K562 (cell line): ENCODE measurements around the gene AFF3. TPM values are rescaled to one million over a fixed set of nuclear protein-coding genes. Genes with fewer than 3 reads are reported as not detected.

ENCODE experiments used
- ATAC-seq: fragments of 200-7000 bp; cut with Tn5 transposase; 3 replicates; pipeline ENCODE4 v1.9.1; 2020; ENCODE audit warnings: moderate library complexity
- BruUV-seq: library from RNA; stranded (reverse); fragments of 400-500 nt; replicated peaks from 2 replicates; lab custom pipeline; 2021; lab: Mats Ljungman, UMichigan
- CTCF ChIA-PET: fragments of 300-600 bp; formaldehyde crosslinking; extraction: SDS; loops from one replicate; lab custom pipeline; 2021; ENCODE audit warnings: low intra/inter-chr PET ratio; lab: Yijun Ruan, JAX
- POLR2A ChIA-PET: fragments of 300-600, 350-650 bp; sonication (Branson Sonifier 250); formaldehyde crosslinking; extraction: SDS; loops from one replicate; lab custom pipeline; 2021; ENCODE audit warnings: antibody characterized with exemption, inconsistent platforms; lab: Yijun Ruan, JAX
- DNase-seq, 4 experiments: peaks; one replicate each; pipeline versions ENCODE4 v3.0.0 to v3.0.0-alpha.2; 2011 to 2018; ENCODE audit warnings: low spot score in 3 of 4, mixed read lengths in 3 of 4; ENCODE audit errors: extremely low read depth in 1 of 4
- FAIRE-seq: peaks from 2 replicates; lab custom pipeline; 2011; peaks lifted over from hg19 to GRCh38; lab: Jason Lieb, UNC
- H2AFZ ChIP-seq: 2 replicates; pipeline ENCODE4 v1.6.0; 2011; ENCODE audit warnings: low read depth, low read length, control low read depth, inconsistent platforms
- H3K27ac ChIP-seq: fragments of 200-600 bp; 3 replicates; pipeline ENCODE4 v1.8.0; 2011; ENCODE audit warnings: low read depth, mild to moderate bottlenecking, control low read depth, inconsistent platforms, low read length, moderate library complexity, mixed read lengths; ENCODE audit errors: extremely low read depth
- H3K27me3 ChIP-seq, 2 experiments: fragments of 300-600 bp in 1 of 2; 2 replicates in 1 of 2; 3 replicates in 1 of 2; pipeline versions ENCODE4 v1.6.0 to v1.8.0; 2011; ENCODE audit warnings: inconsistent platforms in 2 of 2, low read length in 2 of 2, mild to moderate bottlenecking in 1 of 2, mixed read lengths in 1 of 2, moderate library complexity in 1 of 2; ENCODE audit not compliant: control insufficient read depth in 2 of 2, insufficient read depth in 2 of 2
- H3K36me3 ChIP-seq: fragments of 300-600 bp; 3 replicates; pipeline ENCODE4 v1.8.0; 2011; ENCODE audit warnings: mild to moderate bottlenecking, low read length, inconsistent platforms; ENCODE audit not compliant: control insufficient read depth, insufficient read depth
- H3K4me1 ChIP-seq, 2 experiments: fragments of 200-600 bp in 1 of 2; replicated peaks in 1 of 2; 2 replicates in 1 of 2; 3 replicates in 1 of 2; pipeline versions ENCODE4 v1.5.1 to v1.8.0; 2011; ENCODE audit warnings: inconsistent platforms in 2 of 2, low read length in 2 of 2, mild to moderate bottlenecking in 1 of 2, mixed read lengths in 1 of 2, moderate library complexity in 1 of 2; ENCODE audit not compliant: control insufficient read depth in 2 of 2, insufficient read depth in 2 of 2
- H3K4me2 ChIP-seq: 2 replicates; pipeline ENCODE4 v1.6.1; 2011; ENCODE audit warnings: low read length, control low read depth, inconsistent platforms, mixed read lengths; ENCODE audit not compliant: insufficient read depth
- H3K4me3 ChIP-seq: fragments of 200-600 bp; sonication (generic), shearing (Covaris generic); 2 replicates; pipeline ENCODE4 v1.5.1; 2016; ENCODE audit warnings: control low read depth, inconsistent platforms
- H3K79me2 ChIP-seq: fragments of 200-600 bp; 3 replicates; pipeline ENCODE4 v1.8.0; 2011; ENCODE audit warnings: low read length, inconsistent platforms; ENCODE audit not compliant: control insufficient read depth, insufficient read depth
- H3K9ac ChIP-seq, 2 experiments: 2 replicates each; pipeline versions ENCODE4 v1.6.0 to v1.6.1; 2011; ENCODE audit warnings: low read depth in 2 of 2, low read length in 2 of 2, control low read depth in 1 of 2, inconsistent platforms in 1 of 2, mild to moderate bottlenecking in 1 of 2, mixed read lengths in 1 of 2; ENCODE audit not compliant: insufficient read depth in 1 of 2
- H3K9me1 ChIP-seq: one replicate; pipeline ENCODE4 v1.6.0; 2011; ENCODE audit warnings: inconsistent platforms, mild to moderate bottlenecking, low read length, moderate library complexity; ENCODE audit not compliant: control insufficient read depth, insufficient read depth
- H3K9me3 ChIP-seq: replicated peaks from 2 replicates; pipeline ENCODE4 v1.5.1; 2011; ENCODE audit warnings: low read depth, low read length, inconsistent platforms; ENCODE audit not compliant: control insufficient read depth, insufficient read depth
- H4K20me1 ChIP-seq: replicated peaks from 2 replicates; pipeline ENCODE4 v1.6.1; 2011; ENCODE audit warnings: low read length, inconsistent platforms, mixed read lengths; ENCODE audit not compliant: control insufficient read depth, insufficient read depth
- CBX2 ChIP-seq: fragments of 200-600 bp; sonication (generic); IDR thresholded peaks from one replicate; pipeline ENCODE4 v1.6.1; 2012; ENCODE audit warnings: mild to moderate bottlenecking, low read length, inconsistent platforms; ENCODE audit not compliant: insufficient read depth, poor library complexity, severe bottlenecking
- MTA1 ChIP-seq: fragments of 450-650 bp; IDR thresholded peaks from 2 replicates; pipeline ENCODE4 v1.6.1; 2017; ENCODE audit warnings: borderline replicate concordance
- MTA3 ChIP-seq: fragments of 450-650 bp; formaldehyde crosslinking; IDR thresholded peaks from 2 replicates; pipeline ENCODE4 v1.6.1; 2017; ENCODE audit warnings: mild to moderate bottlenecking, borderline replicate concordance
- POLR2H ChIP-seq: IDR thresholded peaks from 2 replicates; pipeline ENCODE4 v1.6.1; 2016; ENCODE audit warnings: missing genetic modification characterization, low read depth, mild to moderate bottlenecking, control low read depth, missing compliant biosample characterization, moderate library complexity
- SMAD4 ChIP-seq: fragments of 250-450 bp; sonication (Bioruptor Pico); conservative IDR thresholded peaks from 2 replicates; pipeline ENCODE4 v1.8.0; 2021; ENCODE audit warnings: inconsistent platforms, mild to moderate bottlenecking, moderate library complexity
- ZNF133 ChIP-seq: fragments of 250-450 bp; sonication (Bioruptor Pico); IDR thresholded peaks from 2 replicates; pipeline ENCODE4 v1.4.0; 2020; ENCODE audit warnings: mild to moderate bottlenecking
- ZNF217 ChIP-seq: sonication (generic); formaldehyde crosslinking; IDR thresholded peaks from 2 replicates; pipeline ENCODE4 v1.8.0; 2022; ENCODE audit warnings: mild to moderate bottlenecking, missing genetic modification reagents
- ZNF740 ChIP-seq, 3 experiments: fragments of 200-800 bp in 1 of 3; sonication (Bioruptor generic) in 1 of 3; sonication (generic) in 1 of 3; formaldehyde crosslinking in 1 of 3; IDR thresholded peaks; 2 replicates each; pipeline versions ENCODE4 v1.6.1 to v1.8.0; 2016 to 2022; ENCODE audit warnings: mild to moderate bottlenecking in 2 of 3, missing compliant biosample characterization in 2 of 3, missing genetic modification characterization in 2 of 3, missing genetic modification reagents in 1 of 3
- WGBS: fragments of 100-300 bp; shearing (Covaris generic); methylation state at CpG from one replicate; pipeline ENCODE4 v1.1.6; 2016; ENCODE audit warnings: low coverage, mixed read lengths; ENCODE audit not compliant: insufficient coverage; ENCODE audit errors: missing lambda C conversion rate; 5-methylcytosine and 5-hydroxymethylcytosine counted together
- in situ Hi-C: fragments of 300-500 bp; cut with MboI; formaldehyde crosslinking; loops from 4 replicates; pipeline ENCODE4 v1.15.0; 2018; ENCODE audit warnings: inconsistent platforms, mixed read lengths
- intact Hi-C: fragments of 100-400 bp; cut with micrococcal nuclease; formaldehyde crosslinking; loops from 2 replicates; pipeline ENCODE4 v1.14.2; 2022
- polyA plus RNA-seq, 8 experiments: library from polyadenylated mRNA; depleted of rRNA in 4 of 8; stranded (reverse) in 5 of 8; unstranded in 3 of 8; fragments of >200 nt; fragmentation: Nextera tagmentation in 2 of 8; fragmentation: Illumina TruSeq in 1 of 8; extraction: Ambion mirVana in 2 of 8; extraction: Trizol in 1 of 8; gene quantifications; 2 replicates each; pipeline versions ENCODE4 v1.2.1 to v1.2.3, GENCODE V29; 2011 to 2014; ENCODE audit warnings: inconsistent platforms in 1 of 8, missing spikeins in 1 of 8
- total RNA-seq, 7 experiments: library from RNA; depleted of rRNA in 6 of 7; stranded (reverse); fragments of >200 nt in 6 of 7; fragmentation: Illumina TruSeq in 2 of 7; extraction: Trizol in 2 of 7; gene quantifications; 2 replicates each; pipeline versions ENCODE4 v1.2.1 to v1.2.3, GENCODE V29; 2011 to 2021; ENCODE audit warnings: low replicate concordance in 1 of 7

The AFF3 gene
- total and polyA plus RNA-seq, 9 of the 15 experiments (the other 6 are each of a cell fraction or from before 2014, with no cell fraction given), result 0.02 to 0.11 TPM; not detected in 7

- TF ChIP-seq ZNF740 (CRISPR knock-in tag; IDR thresholded peaks at IDR 0.05) (no peak), ZNF740 (tag; IDR thresholded peaks at IDR 0.05) (no peak)
Measured at GRCh38 chr2:100034431-100034830, 108.0 kb downstream of the AFF3 start (continued).

GRCh38 chr2:100033976-100034375 lies 108.4 kb downstream of the AFF3 start:
- Histone ChIP-seq H3K9me1 (no peaks in the 10 kb centered on the region), H3K79me2 (no peaks in the 10 kb centered on the region), H3K36me3 (no peaks in the 10 kb centered on the region), H3K4me3 (no peak overlapping the region), H3K9ac (no peak overlapping the region)
- ATAC-seq, result no peak
- no peak for FAIRE-seq
- DNase-seq, result no peak
- TF ChIP-seq MTA3 (no peak), ZNF133 (CRISPR knock-in tag) (no peak), CBX2 (no peak), MTA1 (no peak), SMAD4 (CRISPR knock-in tag) (no peak), POLR2H (tag) (no peak), ZNF217 (CRISPR knock-in tag) (no peak)
- TF ChIP-seq, all 486 proteins: peak for 0
- no TSS peak for BruUV-seq
- intact Hi-C loops, result no loop called here
- H3K9me3 ChIP-seq, result no peaks in the 10 kb centered on the region
- no peak overlapping the region for H3K27ac ChIP-seq
- H2AFZ ChIP-seq, result no peak overlapping the region
- no peaks in the 10 kb centered on the region for H4K20me1 ChIP-seq
- H3K27me3 ChIP-seq, result no peaks in the 10 kb centered on the region
- CTCF ChIA-PET, result no interaction called here
- in situ Hi-C loops, result no loop called here
- WGBS, result 0% methylated on average over 2 of the region's 2 CpGs
- no peaks in the 10 kb centered on the region for H3K4me1 ChIP-seq
- POLR2A ChIA-PET, result no interaction called here
- H3K4me2 ChIP-seq, result no peak overlapping the region
